ENCODE data around the gene RAB10.
"Not testable (repeated sequence)": the region's sequence is repeated elsewhere in the genome, so short reads cannot be mapped to it uniquely, and the experiment has no call there.

The RAB10 gene

GRCh38 chr2:26166541-26166940, 132.7 kb downstream of the RAB10 start:
- DNase-seq: not testable (repeated sequence)

DNA sequence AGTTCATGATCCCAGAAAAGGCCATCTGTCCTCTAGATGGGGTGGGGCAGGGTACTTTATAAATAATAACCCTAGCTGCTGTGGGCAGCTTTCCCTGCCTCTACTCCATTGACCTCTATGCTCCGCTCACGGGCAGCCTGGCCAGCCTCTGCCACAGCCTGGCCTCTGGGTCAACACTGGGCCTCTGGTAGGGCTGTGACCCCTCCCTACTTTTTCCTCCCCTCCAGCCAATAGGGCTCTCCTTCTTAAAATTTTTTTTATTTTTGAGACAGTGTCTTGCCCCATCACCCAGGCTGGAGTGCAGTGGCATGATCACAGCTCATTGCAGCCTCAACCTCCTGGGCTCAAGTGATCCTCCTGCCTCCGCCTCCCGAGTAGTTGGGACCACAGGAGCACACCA, 134.9 kb downstream of the RAB10 start:
- DNase-seq: no peak

- DNase-seq: no peak
Measured at GRCh38 chr2:26169226-26169625, 135.3 kb downstream of the RAB10 start.

DNA sequence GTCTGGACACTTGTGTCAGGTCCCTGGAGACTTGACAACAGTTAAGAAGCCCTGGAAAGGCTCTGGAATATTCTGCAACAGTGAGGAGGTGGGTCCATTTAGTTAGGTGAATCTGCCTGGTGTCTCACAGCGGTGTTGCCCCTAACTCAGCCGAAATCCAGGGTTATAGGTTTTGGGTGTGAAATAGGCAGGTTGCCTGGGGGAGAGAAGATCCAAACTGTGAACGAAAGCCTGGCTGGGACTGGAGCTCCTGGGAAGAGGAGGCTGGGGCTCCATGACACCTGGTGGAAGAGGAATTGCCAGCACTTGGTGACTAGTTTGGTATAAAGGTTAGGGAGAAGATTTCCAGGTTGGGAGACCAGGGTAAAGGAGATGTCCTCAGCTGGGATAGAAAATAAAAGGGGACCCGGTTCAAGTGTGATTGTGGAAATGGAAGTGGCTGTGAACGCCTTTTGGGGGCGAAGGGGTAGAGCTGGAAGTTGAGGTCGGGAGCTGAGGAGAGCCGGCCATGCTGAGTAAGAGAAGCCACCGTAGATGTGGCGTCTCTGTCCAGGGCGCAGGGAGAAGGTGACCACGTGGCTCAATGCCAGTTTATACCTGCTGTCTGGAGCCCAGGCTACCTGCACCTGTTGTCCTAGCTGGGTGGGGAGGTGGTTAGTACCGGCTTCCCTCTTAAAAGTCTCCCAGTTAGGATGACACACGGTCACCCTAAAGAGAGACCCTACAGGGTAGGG, 136.0 kb downstream of the RAB10 start:
- no peak for DNase-seq

DNA sequence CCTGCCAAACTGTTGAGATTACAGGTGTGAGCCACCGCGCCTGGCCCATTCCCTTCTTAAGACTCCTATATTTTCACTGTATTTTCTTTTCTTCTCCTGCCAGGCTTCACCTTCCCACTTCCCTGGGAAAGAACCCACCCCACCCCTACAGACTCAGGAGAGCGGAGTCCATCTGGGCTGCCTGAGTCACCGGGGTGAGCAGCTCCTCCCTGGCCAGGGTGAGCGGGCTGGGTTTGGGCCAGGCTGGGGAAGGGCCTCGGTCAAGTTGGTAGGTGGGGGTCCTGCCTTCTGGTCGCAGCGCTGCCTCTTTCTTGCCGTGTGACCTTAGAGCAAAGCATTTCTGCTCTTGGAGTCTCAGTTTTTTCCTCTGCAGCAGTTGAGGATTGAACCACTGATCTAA, 136.9 kb downstream of the RAB10 start:
- no peak for DNase-seq

DNA sequence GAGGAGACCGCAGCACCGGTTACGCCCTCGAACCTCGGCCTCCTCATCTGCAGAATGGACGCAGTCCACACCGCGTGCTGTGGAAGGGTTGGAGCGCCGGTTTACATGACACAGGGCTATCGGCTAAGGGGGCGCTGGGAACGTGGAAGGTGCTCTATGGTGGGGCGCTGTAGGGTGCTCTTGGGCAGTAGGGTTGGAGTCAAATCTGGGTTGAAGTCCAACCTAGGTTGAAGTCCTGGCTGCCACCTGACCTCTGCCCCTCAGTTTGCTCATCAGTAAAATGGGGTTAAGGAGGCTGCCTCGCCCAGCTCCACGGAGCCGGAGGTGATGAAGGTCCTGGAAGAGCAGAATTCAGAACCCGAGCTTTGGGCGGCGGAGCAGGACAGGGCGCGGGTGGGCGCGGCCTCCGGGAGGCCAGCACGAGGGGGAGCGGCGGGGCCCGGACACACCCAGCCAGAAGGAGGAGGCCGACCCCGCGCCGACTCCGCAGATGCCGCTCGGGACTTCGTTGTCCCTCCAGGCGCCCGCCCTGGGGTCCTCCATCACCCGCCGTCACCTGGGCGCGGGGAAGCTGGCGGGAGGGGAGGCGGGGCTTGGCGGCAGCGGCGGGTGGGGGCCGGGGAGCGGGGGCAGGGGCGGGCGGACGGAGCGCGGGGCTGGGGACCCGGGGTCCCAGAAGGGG, 138.4 kb downstream of the RAB10 start:
- no peak for DNase-seq

DNA sequence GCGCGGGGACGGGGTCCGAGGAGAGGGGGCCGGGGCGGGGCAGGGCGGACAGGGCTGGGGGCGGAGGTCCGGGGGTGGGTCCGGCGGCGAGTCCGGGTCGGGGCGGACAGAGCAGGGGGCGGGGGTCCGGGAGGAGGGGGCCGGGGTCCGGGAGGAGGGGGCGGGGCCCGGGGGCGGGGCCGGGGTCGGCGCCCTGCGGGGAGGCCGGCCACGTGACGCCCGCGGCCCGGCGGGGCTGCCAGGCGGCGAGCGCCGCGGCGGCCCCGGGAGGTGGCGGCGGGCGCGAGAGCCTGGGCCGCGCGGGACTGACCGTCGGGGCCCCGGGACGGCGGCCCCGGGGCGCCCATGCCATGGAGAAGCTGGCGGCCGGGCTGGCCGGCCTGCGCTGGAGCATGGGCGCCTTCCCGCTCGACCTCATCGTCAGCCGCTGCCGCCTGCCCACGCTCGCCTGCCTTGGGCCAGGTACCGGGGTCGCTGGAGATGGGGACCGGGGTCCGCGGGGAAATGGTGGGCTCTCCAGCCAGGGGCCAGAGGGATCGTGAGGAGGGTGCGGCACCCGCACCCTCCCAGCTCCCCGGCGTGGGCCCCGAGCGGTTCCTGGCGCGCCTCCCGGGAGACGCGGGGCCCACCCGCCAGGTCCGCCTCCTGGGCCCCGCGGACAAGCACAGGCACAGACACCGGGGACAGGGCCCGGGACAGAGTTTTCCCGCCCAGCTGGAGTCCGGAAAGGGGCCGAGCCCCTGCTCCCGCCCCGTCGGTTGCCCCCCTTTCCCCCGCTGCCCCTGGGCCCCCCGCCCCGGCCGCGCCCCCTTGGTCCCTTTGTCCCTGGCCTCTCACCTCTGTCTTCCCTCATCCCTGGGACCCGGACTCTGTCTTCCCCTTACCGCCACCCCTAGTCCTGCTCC, 139.2 kb downstream of the RAB10 start, which contains the start of gene GAREM2:
Gene GAREM2 (plus strand): TSS at position 218 of the 905 bp plus-strand sequence. CDS start 133 bp downstream, at position 351.
- DNase-seq: no peak

DNA sequence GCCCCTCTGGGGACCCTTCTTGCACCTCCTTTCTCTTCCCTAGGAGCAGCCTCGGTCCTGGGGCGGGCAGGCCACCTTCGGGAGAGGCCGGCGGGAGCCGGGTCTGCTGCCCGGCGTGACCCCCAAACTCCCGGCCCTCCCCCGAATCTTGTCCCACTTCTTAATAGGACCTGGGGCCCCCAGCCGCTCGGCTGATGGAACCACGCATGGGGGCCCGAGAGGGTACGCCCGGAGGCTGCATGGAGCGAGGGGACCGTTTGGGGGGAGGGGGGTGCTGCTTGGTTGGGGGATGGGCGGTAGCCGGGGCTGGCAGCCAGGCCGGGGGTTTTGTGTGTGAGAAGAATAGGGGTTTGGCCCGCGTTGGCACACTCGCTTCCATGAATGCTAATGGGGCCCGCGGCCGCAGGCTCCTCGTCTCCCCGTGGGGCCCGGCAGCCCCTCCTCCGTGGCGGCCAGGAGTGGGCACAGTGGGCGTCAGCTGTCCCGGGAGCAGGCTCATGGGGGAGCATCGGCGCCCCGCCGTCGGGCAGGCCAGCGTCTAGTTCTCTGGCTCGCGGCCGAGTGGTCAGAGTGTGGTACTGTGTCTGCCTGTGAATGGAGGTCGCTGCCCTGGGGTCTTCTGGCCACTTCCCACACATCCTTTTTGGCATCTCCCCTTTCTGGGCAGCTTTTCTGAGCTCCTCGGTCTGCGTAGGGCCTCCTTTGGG, 140.0 kb downstream of the RAB10 start:
- no peak for DNase-seq

GRCh38 chr2:26174691-26175465, 141.0 kb downstream of the RAB10 start:
- no peak for DNase-seq

DNA sequence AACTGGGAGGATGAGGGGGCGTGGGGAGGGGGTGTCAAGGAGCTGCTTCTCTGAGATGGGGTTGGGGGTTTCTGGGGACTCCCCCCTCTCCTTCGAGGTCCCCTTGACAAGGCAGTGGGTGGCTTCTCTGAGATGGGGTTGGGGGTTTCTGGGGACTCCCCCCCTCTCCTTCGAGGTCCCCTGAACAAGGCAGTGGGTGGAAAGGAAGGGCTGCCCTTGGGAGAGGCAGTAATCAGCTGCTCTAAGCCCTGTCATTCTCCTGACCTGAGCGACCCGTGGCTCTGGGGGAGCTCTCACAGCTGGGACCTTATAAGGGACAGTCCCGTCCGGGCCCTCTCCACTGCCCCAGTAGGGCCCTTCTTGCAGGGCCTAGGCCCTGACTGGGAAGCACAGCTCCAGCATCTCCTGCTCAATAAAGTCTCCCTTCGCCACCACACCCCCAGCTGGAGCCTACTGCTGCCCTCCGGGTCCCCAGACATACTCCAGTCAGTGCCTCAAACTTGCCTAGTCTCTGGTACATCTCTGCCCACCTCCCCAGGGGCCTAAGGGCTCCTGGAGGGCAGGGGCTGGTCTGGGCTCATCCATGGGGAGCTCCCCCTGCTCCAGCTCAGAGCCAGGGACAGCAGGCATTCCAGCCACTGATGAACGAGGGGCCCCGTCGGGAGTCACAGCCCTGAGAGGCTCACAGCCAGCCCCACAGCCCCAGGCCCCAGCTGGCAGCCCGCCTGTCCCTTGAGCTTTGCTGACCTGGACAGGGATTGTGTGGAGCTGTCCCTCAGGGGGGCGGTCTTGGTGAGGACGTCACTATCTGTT, 141.8 kb downstream of the RAB10 start:
- DNase-seq: no peak

- no peak for DNase-seq
Measured at GRCh38 chr2:26176279-26176615, 142.4 kb downstream of the RAB10 start.

DNA sequence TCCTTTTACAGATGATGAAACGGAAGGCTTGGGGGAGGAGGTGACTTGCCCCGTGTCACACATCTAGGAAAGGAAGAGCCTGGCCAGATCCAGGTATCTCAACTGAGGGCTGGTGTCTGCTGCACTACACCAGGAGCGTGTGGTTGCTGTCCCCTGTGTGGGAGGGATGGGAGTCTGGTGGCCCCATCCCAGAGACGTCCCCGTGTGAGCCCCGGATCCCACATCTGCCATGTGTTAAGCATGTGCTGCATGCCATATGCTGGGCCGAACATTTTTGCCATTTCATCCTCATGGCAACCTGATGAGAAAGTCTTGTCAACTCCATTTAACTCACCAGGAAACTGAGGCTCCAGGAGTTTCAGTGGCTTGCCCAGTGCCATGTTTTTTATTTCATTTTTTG, 143.2 kb downstream of the RAB10 start:
- DNase-seq: no peak

DNA sequence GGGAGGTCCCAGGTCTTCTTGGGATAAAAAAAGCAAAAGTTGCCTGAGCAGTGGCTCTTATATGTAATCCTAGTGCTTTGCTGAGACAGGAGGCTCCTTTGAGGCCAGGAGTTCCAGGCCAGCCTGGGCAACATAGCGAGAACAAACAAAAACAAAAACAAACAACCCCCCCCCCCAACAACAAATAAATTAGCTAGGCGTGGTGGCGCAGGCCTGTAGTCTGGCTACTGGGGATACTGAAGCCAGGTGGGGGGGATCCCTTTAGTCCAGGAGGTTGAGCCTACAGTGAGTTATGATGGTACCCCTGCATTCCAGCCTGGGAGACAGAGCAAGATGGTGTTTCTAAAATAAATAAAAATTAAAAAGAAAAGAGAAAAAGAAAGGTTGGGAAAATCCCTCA, 144.4 kb downstream of the RAB10 start:
- no peak for DNase-seq

DNA sequence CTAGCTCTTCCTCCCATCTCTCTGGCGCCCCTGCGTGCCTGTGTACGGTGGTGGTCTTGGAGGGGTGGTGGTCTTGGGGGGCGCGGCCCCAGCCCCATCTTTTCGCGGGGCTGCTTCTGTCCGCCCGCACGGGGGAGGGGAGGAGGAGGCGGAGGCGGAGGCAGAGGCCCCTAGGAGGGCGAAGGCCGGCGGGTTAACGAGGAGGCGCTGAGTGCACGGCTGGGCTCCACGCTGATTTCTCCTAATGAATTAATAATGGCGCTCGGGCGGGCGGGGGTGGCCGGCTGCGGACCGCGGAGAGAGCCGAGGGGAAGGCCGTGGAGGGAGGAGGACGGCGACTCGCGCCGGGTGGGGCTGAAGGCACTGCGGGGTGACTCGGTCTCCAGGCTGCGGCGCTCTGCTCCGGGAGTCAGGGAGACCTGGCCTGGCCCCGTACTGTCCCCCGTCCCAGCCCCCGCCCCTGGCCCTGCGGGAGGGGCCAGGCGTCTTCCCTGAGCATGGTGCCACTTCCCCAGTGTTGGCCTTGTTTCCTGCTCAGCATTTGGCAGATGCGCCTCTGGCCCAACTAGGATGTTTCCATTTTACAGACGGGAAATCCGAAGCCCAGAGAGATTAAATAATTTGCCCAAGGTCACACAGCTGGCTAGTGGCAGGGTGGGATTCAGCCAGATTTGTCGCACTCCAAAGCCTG, 145.0 kb downstream of the RAB10 start:
- DNase-seq: no peak

DNA sequence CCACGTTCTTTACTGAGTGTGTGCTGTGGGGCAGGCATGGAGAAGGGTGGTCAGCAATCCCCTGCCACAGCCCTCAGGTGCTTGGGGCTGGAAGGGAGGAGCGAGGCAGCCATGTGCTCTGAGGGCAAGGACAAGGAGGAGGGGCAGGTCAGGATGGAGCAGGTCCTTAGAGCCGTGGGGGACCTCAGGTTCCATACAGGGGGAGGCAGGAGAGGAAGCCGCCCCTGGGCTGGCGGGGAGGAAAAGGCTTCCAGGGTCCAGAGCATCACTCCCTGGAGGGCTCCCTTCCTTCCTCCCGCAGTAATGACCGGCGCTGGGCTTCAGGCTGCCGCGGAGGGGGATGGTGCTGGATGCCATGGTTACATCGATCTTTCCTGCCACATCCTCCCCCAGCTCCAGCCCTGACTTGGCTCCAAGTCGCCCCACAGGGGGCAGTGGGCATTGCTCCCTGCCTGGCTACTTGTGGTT, 145.6 kb downstream of the RAB10 start:
- DNase-seq: no peak

DNA sequence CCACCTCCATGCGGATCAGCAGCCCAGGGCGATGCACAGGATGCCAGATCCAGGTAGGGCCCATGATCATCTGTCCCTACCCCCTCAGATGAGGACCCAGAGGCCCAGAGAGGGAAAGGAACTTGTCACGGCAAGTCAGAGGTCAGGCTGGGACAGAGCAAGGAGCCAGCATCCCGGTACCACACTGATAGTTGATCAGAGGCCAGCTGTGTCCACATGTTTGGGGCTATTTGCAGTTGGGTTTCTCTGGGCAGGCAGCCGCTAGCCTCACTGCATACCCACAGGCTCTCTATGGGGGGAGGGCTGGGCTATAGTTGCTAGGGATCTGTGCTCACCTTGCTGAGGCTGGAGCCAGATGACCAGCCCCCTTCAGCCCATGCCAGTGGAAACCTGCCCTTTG, 148.6 kb downstream of the RAB10 start:
- no peak for DNase-seq

DNA sequence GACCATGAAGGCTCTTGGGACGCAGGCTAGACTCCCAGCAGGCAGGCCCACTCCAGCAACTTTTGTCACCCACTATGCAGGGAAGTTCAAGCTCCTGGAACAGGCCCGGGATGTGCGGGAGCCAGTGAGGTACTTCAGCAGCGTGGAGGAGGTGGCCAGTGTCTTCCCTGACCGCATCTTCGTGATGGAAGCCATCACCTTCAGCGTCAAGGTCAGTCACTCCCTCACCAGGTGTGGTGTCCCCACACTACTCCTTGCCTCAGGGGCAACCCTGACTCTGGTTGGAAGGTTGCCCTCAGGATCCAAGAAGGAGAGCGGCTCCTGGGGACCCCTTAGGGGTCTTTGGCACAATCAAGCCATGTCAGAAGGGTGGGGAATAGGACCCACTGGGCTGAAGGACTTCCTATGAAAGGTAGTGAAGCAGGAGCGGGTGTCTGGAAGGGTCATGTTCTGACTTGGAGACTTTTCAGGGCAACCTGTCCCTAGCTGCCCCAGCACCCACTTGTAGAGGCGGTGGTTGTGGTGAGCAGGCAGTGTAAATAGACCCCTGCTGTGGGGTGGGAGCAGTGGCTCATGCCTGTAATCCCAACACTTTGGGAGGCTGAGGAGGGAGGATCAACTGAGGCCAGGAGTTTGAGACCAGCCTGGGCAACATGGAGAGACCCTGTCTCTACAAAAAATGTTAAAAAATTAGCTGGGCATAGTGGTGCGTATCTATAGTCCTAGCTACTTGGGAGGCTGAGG, 149.2 kb downstream of the RAB10 start:
- DNase-seq: no peak

- DNase-seq: no peak
Measured at GRCh38 chr2:26184121-26184520, 150.2 kb downstream of the RAB10 start.

- DNase-seq: peak; percentile 34
Measured at GRCh38 chr2:26184555-26185303, 150.8 kb downstream of the RAB10 start.
